SK-N-SH (cell line): ENCODE measurements around the gene CYP2F1. TPM values are rescaled to one million over a fixed set of nuclear protein-coding genes. Genes with fewer than 3 reads are reported as not detected.

ENCODE experiments used
- CTCF ChIA-PET: fragments of 300-600, 350-600 bp; formaldehyde crosslinking; extraction: SDS; loops from one replicate; lab custom pipeline; 2021; lab: Yijun Ruan, JAX
- POLR2A ChIA-PET: fragments of 350-600 bp; sonication (Branson Sonifier 250); formaldehyde crosslinking; extraction: SDS; loops from one replicate; lab custom pipeline; 2020; ENCODE audit warnings: antibody characterized with exemption, inconsistent platforms; lab: Yijun Ruan, JAX
- DNase-seq: peaks from one replicate; pipeline ENCODE4 v3.0.0; 2012
- H2AFZ ChIP-seq: fragments of 200-600 bp; sonication (generic); 2 replicates; pipeline ENCODE4 v1.8.1; 2016; ENCODE audit warnings: antibody characterized with exemption, mild to moderate bottlenecking, low read depth
- H3F3A ChIP-seq: fragments of 200-600 bp; sonication (generic); replicated peaks from 2 replicates; pipeline ENCODE3; 2016; ENCODE audit warnings: antibody characterized with exemption, mild to moderate bottlenecking; ENCODE audit not compliant: insufficient read depth
- H3K27ac ChIP-seq, 2 experiments: fragments of 200-500 bp in 1 of 2; fragments of 200-600 bp in 1 of 2; sonication (Bioruptor generic) in 1 of 2; sonication (generic), shearing (Covaris generic) in 1 of 2; 2 replicates each; pipeline versions ENCODE4 v1.5.1 to v1.6.1; 2014 to 2016; ENCODE audit warnings: low read depth in 2 of 2, inconsistent platforms in 1 of 2, low read length in 1 of 2, mild to moderate bottlenecking in 1 of 2, mixed read lengths in 1 of 2
- H3K27me3 ChIP-seq: fragments of 200-600 bp; sonication (generic), shearing (Covaris generic); 2 replicates; pipeline ENCODE4 v1.6.1; 2016; ENCODE audit warnings: mixed run types; ENCODE audit not compliant: insufficient read depth
- H3K36me3 ChIP-seq, 2 experiments: fragments of 200-500 bp in 1 of 2; fragments of 200-600 bp in 1 of 2; sonication (Bioruptor generic) in 1 of 2; sonication (generic) in 1 of 2; replicated peaks in 1 of 2; 2 replicates each; pipeline versions ENCODE3 to v1.5.1; 2014 to 2016; ENCODE audit warnings: low read length in 1 of 2, mild to moderate bottlenecking in 1 of 2; ENCODE audit not compliant: insufficient read depth in 2 of 2, control insufficient read depth in 1 of 2
- H3K4me1 ChIP-seq, 2 experiments: fragments of 200-500 bp in 1 of 2; fragments of 200-600 bp in 1 of 2; sonication (Bioruptor generic) in 1 of 2; sonication (generic), shearing (Covaris generic) in 1 of 2; 2 replicates each; pipeline versions ENCODE4 v1.5.1 to v1.6.1; 2014 to 2016; ENCODE audit warnings: low read depth in 1 of 2, low read length in 1 of 2, mixed run types in 1 of 2; ENCODE audit not compliant: insufficient read depth in 2 of 2, control insufficient read depth in 1 of 2
- H3K4me2 ChIP-seq: fragments of 200-600 bp; sonication (generic), shearing (Covaris generic); 2 replicates; pipeline ENCODE4 v1.6.1; 2017; ENCODE audit warnings: mixed run types
- H3K4me3 ChIP-seq, 2 experiments: fragments of 200-500 bp in 1 of 2; fragments of 200-600 bp in 1 of 2; sonication (Bioruptor generic) in 1 of 2; sonication (generic), shearing (Covaris generic) in 1 of 2; 2 replicates each; pipeline versions ENCODE4 v1.5.1 to v1.8.1; 2014 to 2016; ENCODE audit warnings: low read depth in 2 of 2, inconsistent platforms in 1 of 2, low read length in 1 of 2, mild to moderate bottlenecking in 1 of 2, mixed read lengths in 1 of 2, moderate library complexity in 1 of 2
- H3K79me2 ChIP-seq: fragments of 200-600 bp; sonication (generic); 2 replicates; pipeline ENCODE4 v1.8.1; 2017; ENCODE audit warnings: mild to moderate bottlenecking; ENCODE audit not compliant: insufficient read depth
- H3K9ac ChIP-seq: fragments of 200-600 bp; sonication (generic); 2 replicates; pipeline ENCODE4 v1.6.1; 2017; ENCODE audit warnings: mixed run types
- H3K9me2 ChIP-seq: fragments of 200-600 bp; sonication (generic); 2 replicates; pipeline ENCODE4 v1.6.1; 2017; ENCODE audit warnings: mixed run types
- H3K9me3 ChIP-seq: fragments of 200-600 bp; sonication (generic); 2 replicates; pipeline ENCODE4 v1.6.1; 2017; ENCODE audit warnings: mixed run types, mild to moderate bottlenecking, moderate library complexity
- H4K20me1 ChIP-seq: fragments of 200-600 bp; sonication (generic); 2 replicates; pipeline ENCODE4 v1.6.1; 2017; ENCODE audit warnings: mild to moderate bottlenecking, mixed run types; ENCODE audit not compliant: insufficient read depth
- EP300 ChIP-seq, 2 experiments: IDR thresholded peaks; 2 replicates each; pipeline versions ENCODE4 v1.4.0 to v1.6.1; 2012; ENCODE audit warnings: borderline replicate concordance in 1 of 2, low read depth in 1 of 2, low read length in 1 of 2
- FOXM1 ChIP-seq: IDR thresholded peaks from 2 replicates; pipeline ENCODE4 v1.4.0; 2012; ENCODE audit warnings: low read depth, mild to moderate bottlenecking
- MEF2A ChIP-seq: IDR thresholded peaks from 2 replicates; pipeline ENCODE4 v1.4.0; 2012; ENCODE audit warnings: low read depth, borderline replicate concordance
- NFIC ChIP-seq: IDR thresholded peaks from 2 replicates; pipeline ENCODE4 v1.4.0; 2012; ENCODE audit warnings: borderline replicate concordance
- NRF1 ChIP-seq: IDR thresholded peaks from 2 replicates; pipeline ENCODE4 v1.6.1; 2012; ENCODE audit warnings: low read depth, mild to moderate bottlenecking, low read length
- POLR2AphosphoS5 ChIP-seq: IDR thresholded peaks from 2 replicates; pipeline ENCODE4 v1.6.1; 2012; ENCODE audit warnings: low read depth, low read length
- RAD21 ChIP-seq: IDR thresholded peaks from 2 replicates; pipeline ENCODE4 v1.6.1; 2012; ENCODE audit warnings: mild to moderate bottlenecking, low read length
- RFX5 ChIP-seq: IDR thresholded peaks from 2 replicates; pipeline ENCODE4 v1.6.1; 2012; ENCODE audit warnings: mild to moderate bottlenecking, improper control_type of control experiment, low read length
- SMC3 ChIP-seq: IDR thresholded peaks from 2 replicates; pipeline ENCODE4 v1.6.1; 2012; ENCODE audit warnings: low read depth, low read length, improper control_type of control experiment
- TAF1 ChIP-seq: IDR thresholded peaks from 2 replicates; pipeline ENCODE4 v1.6.1; 2012; ENCODE audit warnings: low read depth, mild to moderate bottlenecking, low read length, moderate library complexity, borderline replicate concordance
- YY1 ChIP-seq: IDR thresholded peaks from 2 replicates; pipeline ENCODE4 v1.4.0; 2012; ENCODE audit warnings: low read depth, mild to moderate bottlenecking
- WGBS: methylation state at CpG from one replicate; pipeline ENCODE4 v1.1.6; 2017; ENCODE audit warnings: low lambda C conversion rate; 5-methylcytosine and 5-hydroxymethylcytosine counted together
- polyA plus RNA-seq, 3 experiments: library from polyadenylated mRNA; depleted of rRNA; stranded (reverse); fragments of >200 nt; gene quantifications; 2 replicates each; pipeline ENCODE4 v1.2.3, GENCODE V29; 2012
- TF ChIP-seq, protein P1 (sequence below): fragments of 200-600 bp; sonication (generic); IDR thresholded peaks from 2 replicates; pipeline ENCODE4 v1.6.1; 2017; ENCODE audit warnings: antibody characterized with exemption, mild to moderate bottlenecking, moderate library complexity
- TF ChIP-seq, protein P2 (sequence below): fragments of 150-350 bp; IDR thresholded peaks from 2 replicates; pipeline ENCODE4 v1.6.1; 2016; ENCODE audit warnings: mild to moderate bottlenecking, low read depth, low read length
- TF ChIP-seq, protein P3 (sequence below): fragments of 150-350 bp; IDR thresholded peaks from 2 replicates; pipeline ENCODE4 v1.6.1; 2017; ENCODE audit warnings: antibody characterized with exemption, low read length, low read depth, borderline replicate concordance
- TF ChIP-seq, protein P4 (sequence below): IDR thresholded peaks from 2 replicates; pipeline ENCODE4 v1.6.1; 2012; ENCODE audit warnings: mild to moderate bottlenecking, low read depth, low read length, moderate library complexity

CYP2F1 gene
- polyA plus RNA-seq, 1 of the 3 experiments (the other 2 are of a cell fraction), result not detected

DNA sequence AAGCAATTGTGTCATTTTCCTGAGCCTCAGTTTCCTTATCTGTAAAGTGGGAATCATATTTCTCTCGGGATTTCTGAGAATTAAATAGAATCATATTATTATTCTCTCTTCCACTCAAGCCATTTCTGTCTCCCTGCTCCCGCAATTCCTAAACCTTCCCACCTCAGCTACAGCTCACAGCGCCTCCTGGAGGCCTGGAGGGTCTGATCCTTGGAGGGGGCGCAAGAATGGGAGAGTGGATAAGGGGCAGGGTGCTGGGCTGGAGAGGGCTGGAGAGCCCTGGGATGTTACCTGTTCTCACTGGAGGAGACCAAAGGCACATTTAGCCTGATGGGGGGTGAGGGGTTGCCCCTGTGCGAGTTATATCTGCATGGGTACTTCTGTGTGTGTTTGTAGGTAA, 47.7 kb downstream of the CYP2F1 start:
- Histone ChIP-seq H3K4me1 (no peaks in the 10 kb centered on the region), H2AFZ (no peak overlapping the region), H3K36me3 (no peaks in the 10 kb centered on the region), H3F3A (peaks cover 4% of the 10 kb centered on the region), H3K27me3 (peaks cover 15% of the 10 kb centered on the region), H3K79me2 (no peaks in the 10 kb centered on the region), H3K9ac (no peak overlapping the region), H3K27ac (no peak overlapping the region), H3K4me2 (no peak overlapping the region), H3K4me3 (no peak overlapping the region), H3K9me2 (no peaks in the 10 kb centered on the region), H3K9me3 (no peaks in the 10 kb centered on the region), H4K20me1 (no peaks in the 10 kb centered on the region)
- POLR2A ChIA-PET, result no interaction called here
- no peak for DNase-seq
- TF ChIP-seq NRF1 (no peak), TAF1 (no peak), POLR2AphosphoS5 (no peak)
- TF ChIP-seq, protein P1, sequence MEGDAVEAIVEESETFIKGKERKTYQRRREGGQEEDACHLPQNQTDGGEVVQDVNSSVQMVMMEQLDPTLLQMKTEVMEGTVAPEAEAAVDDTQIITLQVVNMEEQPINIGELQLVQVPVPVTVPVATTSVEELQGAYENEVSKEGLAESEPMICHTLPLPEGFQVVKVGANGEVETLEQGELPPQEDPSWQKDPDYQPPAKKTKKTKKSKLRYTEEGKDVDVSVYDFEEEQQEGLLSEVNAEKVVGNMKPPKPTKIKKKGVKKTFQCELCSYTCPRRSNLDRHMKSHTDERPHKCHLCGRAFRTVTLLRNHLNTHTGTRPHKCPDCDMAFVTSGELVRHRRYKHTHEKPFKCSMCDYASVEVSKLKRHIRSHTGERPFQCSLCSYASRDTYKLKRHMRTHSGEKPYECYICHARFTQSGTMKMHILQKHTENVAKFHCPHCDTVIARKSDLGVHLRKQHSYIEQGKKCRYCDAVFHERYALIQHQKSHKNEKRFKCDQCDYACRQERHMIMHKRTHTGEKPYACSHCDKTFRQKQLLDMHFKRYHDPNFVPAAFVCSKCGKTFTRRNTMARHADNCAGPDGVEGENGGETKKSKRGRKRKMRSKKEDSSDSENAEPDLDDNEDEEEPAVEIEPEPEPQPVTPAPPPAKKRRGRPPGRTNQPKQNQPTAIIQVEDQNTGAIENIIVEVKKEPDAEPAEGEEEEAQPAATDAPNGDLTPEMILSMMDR, result peak; percentile 45
- CTCF ChIA-PET, result interaction anchor here (1.7 kb wide), 1 partner anchor 17 kb away, joined by 4 read pairs; no protein-coding TSS in a partner anchor
- WGBS, result 56% methylated on average over 5 of the region's 5 CpGs

DNA sequence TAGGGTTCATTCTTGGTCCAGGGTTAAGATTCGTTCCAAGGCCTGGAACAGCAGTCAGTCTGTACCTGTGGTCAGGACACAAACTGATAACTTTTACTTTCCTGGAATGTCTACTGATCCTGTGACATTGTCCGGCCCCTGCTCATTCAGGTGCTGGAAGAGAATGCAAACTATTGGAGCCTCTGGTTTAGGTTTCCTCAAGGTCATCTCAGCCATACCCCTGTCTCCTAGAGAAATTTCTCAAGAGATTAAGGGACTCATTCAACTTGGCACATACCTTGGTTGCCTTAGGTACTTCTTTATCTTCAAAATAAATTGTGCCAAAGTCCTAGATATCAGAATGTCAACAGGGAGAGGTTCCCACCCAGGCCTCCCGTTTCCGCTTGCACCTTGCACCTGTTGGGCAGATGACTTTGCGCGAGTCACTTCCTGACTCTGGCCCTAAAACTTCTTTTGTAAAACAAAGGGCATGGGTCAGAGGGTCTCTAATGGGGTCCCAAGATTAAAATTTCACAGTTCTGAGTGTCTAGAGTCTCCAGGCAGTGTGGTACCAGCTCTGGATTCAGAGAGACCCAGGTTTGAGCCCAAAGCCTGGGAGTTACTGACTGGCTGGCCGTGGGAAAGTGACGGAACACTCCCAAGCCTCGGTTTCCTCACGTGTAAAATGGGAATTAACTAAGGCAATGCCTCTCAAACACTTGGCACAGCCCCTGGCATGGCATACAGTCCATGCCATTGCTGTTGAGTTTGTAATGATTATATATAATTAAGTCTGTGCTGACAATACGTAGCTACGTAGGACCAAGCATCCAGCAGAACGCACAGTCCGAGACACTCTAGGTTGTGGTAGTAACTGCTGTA, 52.9 kb downstream of the CYP2F1 start:
- no peaks in the 10 kb centered on the region for H3K36me3 ChIP-seq
- H2AFZ ChIP-seq, result no peak overlapping the region
- no peaks in the 10 kb centered on the region for H3K4me1 ChIP-seq
- TF ChIP-seq FOXM1 (no peak), SMC3 (no peak), NRF1 (no peak), MEF2A (no peak), NFIC (no peak), EP300 (IDR thresholded peaks at IDR 0.05; ENCODE audit: borderline replicate concordance in 1 of 2, low read depth in 1 of 2, low read length in 1 of 2) (no peak), YY1 (no peak), RAD21 (no peak), RFX5 (no peak)
- TF ChIP-seq, protein P2, sequence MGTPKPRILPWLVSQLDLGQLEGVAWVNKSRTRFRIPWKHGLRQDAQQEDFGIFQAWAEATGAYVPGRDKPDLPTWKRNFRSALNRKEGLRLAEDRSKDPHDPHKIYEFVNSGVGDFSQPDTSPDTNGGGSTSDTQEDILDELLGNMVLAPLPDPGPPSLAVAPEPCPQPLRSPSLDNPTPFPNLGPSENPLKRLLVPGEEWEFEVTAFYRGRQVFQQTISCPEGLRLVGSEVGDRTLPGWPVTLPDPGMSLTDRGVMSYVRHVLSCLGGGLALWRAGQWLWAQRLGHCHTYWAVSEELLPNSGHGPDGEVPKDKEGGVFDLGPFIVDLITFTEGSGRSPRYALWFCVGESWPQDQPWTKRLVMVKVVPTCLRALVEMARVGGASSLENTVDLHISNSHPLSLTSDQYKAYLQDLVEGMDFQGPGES, result no peak
- TF ChIP-seq, protein P1, result no peak
- TF ChIP-seq, protein P3, sequence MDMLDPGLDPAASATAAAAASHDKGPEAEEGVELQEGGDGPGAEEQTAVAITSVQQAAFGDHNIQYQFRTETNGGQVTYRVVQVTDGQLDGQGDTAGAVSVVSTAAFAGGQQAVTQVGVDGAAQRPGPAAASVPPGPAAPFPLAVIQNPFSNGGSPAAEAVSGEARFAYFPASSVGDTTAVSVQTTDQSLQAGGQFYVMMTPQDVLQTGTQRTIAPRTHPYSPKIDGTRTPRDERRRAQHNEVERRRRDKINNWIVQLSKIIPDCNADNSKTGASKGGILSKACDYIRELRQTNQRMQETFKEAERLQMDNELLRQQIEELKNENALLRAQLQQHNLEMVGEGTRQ, result no peak
- TF ChIP-seq, protein P4, sequence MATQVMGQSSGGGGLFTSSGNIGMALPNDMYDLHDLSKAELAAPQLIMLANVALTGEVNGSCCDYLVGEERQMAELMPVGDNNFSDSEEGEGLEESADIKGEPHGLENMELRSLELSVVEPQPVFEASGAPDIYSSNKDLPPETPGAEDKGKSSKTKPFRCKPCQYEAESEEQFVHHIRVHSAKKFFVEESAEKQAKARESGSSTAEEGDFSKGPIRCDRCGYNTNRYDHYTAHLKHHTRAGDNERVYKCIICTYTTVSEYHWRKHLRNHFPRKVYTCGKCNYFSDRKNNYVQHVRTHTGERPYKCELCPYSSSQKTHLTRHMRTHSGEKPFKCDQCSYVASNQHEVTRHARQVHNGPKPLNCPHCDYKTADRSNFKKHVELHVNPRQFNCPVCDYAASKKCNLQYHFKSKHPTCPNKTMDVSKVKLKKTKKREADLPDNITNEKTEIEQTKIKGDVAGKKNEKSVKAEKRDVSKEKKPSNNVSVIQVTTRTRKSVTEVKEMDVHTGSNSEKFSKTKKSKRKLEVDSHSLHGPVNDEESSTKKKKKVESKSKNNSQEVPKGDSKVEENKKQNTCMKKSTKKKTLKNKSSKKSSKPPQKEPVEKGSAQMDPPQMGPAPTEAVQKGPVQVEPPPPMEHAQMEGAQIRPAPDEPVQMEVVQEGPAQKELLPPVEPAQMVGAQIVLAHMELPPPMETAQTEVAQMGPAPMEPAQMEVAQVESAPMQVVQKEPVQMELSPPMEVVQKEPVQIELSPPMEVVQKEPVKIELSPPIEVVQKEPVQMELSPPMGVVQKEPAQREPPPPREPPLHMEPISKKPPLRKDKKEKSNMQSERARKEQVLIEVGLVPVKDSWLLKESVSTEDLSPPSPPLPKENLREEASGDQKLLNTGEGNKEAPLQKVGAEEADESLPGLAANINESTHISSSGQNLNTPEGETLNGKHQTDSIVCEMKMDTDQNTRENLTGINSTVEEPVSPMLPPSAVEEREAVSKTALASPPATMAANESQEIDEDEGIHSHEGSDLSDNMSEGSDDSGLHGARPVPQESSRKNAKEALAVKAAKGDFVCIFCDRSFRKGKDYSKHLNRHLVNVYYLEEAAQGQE, result no peak
- H3K4me3 ChIP-seq, result no peak overlapping the region
- no peaks in the 10 kb centered on the region for H3F3A ChIP-seq
- ChIA-PET POLR2A (no interaction called here), CTCF (no interaction called here)
- H3K27ac ChIP-seq, result no peak overlapping the region
- no peaks in the 10 kb centered on the region for H3K9me2 ChIP-seq
- H3K9me3 ChIP-seq, result no peaks in the 10 kb centered on the region
- no peaks in the 10 kb centered on the region for H4K20me1 ChIP-seq
- no peaks in the 10 kb centered on the region for H3K79me2 ChIP-seq
- WGBS, result 53% methylated on average over 14 of the region's 14 CpGs
- no peak overlapping the region for H3K4me2 ChIP-seq
- no peak overlapping the region for H3K9ac ChIP-seq
- H3K27me3 ChIP-seq, result peaks cover 56% of the 10 kb centered on the region
- no peak for DNase-seq
